Bronchial epithelial cell (primary cell): ENCODE results near the gene FAM120A. TPM values are rescaled to one million over a fixed set of nuclear protein-coding genes. Genes with fewer than 3 reads are reported as not detected.

Experiments used
- DNase-seq: peaks from one replicate; pipeline ENCODE4 v3.0.0-alpha.2; 2010; ENCODE audit warnings: low read depth
- FAIRE-seq: peaks from 2 replicates; lab custom pipeline; 2011; peaks lifted over from hg19 to GRCh38; lab: Jason Lieb, UNC
- H3K27me3 ChIP-seq: 2 replicates; pipeline ENCODE4 v1.5.1; 2011; ENCODE audit warnings: low read length; ENCODE audit not compliant: control insufficient read depth, insufficient read depth
- H3K36me3 ChIP-seq: 2 replicates; pipeline ENCODE4 v1.5.1; 2011; ENCODE audit warnings: low read length; ENCODE audit not compliant: control insufficient read depth, insufficient read depth
- H3K4me3 ChIP-seq: 2 replicates; pipeline ENCODE4 v1.5.1; 2011; ENCODE audit warnings: mild to moderate bottlenecking, low read depth, low read length, control low read depth
- total RNA-seq: library from RNA; depleted of rRNA; stranded (reverse); fragments of >200 nt; gene quantifications from 2 replicates; pipeline ENCODE4 v1.2.1, GENCODE V29; 2014
- TF ChIP-seq, protein P1 (sequence below): IDR thresholded peaks from 2 replicates; pipeline ENCODE4 v1.5.1; 2011; ENCODE audit warnings: mild to moderate bottlenecking, moderate library complexity, low read length, control low read depth, inconsistent platforms; ENCODE audit not compliant: insufficient read depth, severe bottlenecking

The FAM120A gene
- total RNA-seq, 1 donor from 2014 or later = 69.0 TPM

- H3K4me3 ChIP-seq = no peak overlapping the region
- FAIRE-seq (no peak), DNase-seq (no peak)
- H3K36me3 ChIP-seq = peaks cover 19% of the 10 kb centered on the region
- H3K27me3 ChIP-seq = no peaks in the 10 kb centered on the region
- TF ChIP-seq, protein P1, sequence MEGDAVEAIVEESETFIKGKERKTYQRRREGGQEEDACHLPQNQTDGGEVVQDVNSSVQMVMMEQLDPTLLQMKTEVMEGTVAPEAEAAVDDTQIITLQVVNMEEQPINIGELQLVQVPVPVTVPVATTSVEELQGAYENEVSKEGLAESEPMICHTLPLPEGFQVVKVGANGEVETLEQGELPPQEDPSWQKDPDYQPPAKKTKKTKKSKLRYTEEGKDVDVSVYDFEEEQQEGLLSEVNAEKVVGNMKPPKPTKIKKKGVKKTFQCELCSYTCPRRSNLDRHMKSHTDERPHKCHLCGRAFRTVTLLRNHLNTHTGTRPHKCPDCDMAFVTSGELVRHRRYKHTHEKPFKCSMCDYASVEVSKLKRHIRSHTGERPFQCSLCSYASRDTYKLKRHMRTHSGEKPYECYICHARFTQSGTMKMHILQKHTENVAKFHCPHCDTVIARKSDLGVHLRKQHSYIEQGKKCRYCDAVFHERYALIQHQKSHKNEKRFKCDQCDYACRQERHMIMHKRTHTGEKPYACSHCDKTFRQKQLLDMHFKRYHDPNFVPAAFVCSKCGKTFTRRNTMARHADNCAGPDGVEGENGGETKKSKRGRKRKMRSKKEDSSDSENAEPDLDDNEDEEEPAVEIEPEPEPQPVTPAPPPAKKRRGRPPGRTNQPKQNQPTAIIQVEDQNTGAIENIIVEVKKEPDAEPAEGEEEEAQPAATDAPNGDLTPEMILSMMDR = no peak
Observed at GRCh38 chr9:93555370-93555769, 103.9 kb downstream of the FAM120A start.

DNA sequence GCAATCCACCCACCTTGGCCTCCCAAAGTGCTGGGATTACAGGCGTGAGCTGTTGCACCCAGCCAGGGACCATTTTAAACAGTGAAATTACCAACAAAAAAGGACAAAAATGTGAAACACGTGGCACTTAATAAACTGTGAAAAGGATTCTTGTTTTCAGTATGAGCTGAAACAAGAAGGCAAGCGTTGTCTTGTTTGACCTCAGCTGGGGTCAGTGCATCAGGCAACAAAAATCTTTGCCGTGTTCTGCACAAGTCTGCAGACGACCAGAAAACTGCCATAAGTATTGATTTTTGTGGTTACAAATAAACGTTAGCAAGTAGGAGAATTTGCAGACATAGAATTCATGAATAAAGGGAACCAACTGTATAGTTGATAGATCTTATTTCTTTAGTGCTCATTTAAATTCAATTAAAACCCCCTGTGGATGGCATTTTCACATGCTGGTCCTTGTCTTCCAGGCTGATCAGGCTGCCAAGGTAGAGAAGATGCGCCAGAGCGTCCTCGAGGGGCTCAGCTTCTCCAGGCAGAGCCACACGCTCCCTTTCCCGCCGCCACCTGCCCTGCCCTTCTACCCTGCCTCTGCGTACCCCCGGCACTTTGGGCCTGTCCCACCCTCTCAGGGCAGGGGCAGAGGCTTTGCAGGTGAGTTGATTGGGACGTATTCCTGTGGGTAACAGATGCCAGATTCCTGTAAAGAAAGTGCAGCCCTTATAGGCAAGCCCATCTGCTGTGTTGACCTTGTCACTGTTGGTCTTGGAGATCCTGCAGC, 106.1 kb downstream of the FAM120A start:
- FAIRE-seq (no peak), DNase-seq (no peak)
- TF ChIP-seq, protein P1 = no peak
- H3K36me3 ChIP-seq = peaks cover 23% of the 10 kb centered on the region
- no peak overlapping the region for H3K4me3 ChIP-seq
- H3K27me3 ChIP-seq = no peaks in the 10 kb centered on the region

GRCh38 chr9:93558503-93558902, 107.0 kb downstream of the FAM120A start:
- H3K36me3 ChIP-seq = peaks cover 26% of the 10 kb centered on the region
- no peak for DNase-seq
- no peak for FAIRE-seq
- no peaks in the 10 kb centered on the region for H3K27me3 ChIP-seq
- TF ChIP-seq, protein P1 = no peak
- no peak overlapping the region for H3K4me3 ChIP-seq

GRCh38 chr9:93560991-93561390, 109.5 kb downstream of the FAM120A start:
- TF ChIP-seq, protein P1 = no peak
- Histone ChIP-seq H3K36me3 (peaks cover 22% of the 10 kb centered on the region), H3K4me3 (no peak overlapping the region), H3K27me3 (no peaks in the 10 kb centered on the region)
- FAIRE-seq = no peak
- no peak for DNase-seq

DNA sequence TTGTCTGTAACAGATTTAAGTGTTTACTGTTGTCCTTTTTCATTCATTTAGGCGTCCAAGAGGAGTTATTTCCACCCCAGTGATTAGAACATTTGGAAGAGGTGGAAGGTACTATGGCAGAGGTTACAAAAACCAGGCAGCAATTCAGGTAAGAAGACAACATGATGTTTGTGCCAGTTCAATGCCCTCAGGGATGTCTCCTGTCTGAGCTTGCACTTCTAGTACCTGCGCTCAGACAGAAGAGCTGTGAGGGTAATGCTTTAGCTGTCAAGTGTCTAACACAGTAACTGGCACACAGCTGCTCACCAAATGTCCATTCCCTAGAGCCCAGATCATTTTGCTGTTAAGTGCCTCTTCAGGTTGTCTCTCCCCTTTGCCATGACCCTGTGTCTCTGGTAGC, 110.7 kb downstream of the FAM120A start:
- DNase-seq (peak; percentile 33), FAIRE-seq (no peak)
- Histone ChIP-seq H3K27me3 (no peaks in the 10 kb centered on the region), H3K4me3 (no peak overlapping the region), H3K36me3 (peaks cover 20% of the 10 kb centered on the region)
- TF ChIP-seq, protein P1 = no peak

DNA sequence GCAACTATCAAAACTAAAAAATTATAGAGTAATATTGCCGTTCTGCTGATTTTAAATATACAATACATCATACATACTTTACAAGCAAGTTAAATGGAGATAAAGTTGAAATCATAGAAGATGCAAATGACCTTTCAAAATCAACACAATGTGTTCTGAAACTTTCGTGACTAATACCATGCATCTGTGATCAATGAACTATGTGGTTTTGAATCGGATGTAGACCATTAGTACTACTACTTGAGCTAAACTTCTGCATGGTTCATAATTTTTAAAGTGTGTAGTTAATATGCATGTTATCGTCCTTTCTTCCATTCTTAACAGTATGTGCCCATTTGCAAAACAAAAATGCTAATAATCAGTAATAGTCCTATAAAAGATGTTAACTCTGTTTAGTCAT, 113.6 kb downstream of the FAM120A start:
- Histone ChIP-seq H3K36me3 (peaks cover 8% of the 10 kb centered on the region), H3K27me3 (no peaks in the 10 kb centered on the region), H3K4me3 (no peak overlapping the region)
- FAIRE-seq (no peak), DNase-seq (no peak)
- TF ChIP-seq, protein P1 = no peak
